Stimulated activated CD8-positive, alpha-beta memory T cell treated with anti-CD3 and anti-CD28 coated beads, Interleukin-12 subunit alpha, Interleukin-12 subunit beta, amount 100 ng/mL, for 24 hours (primary cell): ENCODE results near the gene SCG5.

ENCODE experiments used
- DNase-seq: peaks from one replicate; pipeline ENCODE4 v3.0.0-alpha.2; 2020; ENCODE audit errors: extremely low read depth

Gene SCG5

DNA sequence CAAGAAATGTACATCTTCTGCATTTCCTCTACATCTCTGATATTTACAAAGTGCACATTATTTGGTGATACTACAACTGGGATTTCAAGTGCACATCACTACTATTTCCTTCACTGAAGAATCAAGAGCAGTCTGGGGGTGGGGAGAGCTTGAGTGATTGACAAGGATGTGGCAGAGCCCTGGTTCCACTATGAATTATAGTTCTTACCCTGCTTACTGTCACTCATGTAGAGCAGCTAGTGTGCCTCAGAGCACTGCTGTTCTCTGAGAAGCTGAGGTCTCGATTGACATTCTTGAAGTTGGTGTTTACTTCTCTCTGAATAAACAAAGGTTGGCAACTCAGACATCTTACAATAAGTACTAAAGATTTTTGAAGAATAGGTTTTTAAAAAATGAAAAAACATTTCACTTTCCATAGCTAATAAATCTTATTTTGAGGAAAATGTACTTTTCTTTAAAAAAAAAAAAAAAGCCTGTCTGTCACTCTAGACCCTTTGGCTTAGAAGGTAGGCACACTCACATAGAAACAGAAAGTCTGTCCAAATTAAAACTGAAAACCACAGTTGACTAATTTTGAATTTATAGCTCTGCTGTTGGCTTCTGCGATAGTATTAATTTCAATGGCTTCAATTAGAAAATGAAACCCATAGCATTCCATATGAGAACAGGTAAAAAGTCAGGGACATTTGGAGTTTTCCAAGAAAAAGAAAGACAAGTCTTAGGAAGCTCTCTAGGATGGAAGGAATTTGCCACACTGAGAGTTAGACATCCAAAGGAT is 81.8 kb downstream of the SCG5 start:
- no peak for DNase-seq

DNA sequence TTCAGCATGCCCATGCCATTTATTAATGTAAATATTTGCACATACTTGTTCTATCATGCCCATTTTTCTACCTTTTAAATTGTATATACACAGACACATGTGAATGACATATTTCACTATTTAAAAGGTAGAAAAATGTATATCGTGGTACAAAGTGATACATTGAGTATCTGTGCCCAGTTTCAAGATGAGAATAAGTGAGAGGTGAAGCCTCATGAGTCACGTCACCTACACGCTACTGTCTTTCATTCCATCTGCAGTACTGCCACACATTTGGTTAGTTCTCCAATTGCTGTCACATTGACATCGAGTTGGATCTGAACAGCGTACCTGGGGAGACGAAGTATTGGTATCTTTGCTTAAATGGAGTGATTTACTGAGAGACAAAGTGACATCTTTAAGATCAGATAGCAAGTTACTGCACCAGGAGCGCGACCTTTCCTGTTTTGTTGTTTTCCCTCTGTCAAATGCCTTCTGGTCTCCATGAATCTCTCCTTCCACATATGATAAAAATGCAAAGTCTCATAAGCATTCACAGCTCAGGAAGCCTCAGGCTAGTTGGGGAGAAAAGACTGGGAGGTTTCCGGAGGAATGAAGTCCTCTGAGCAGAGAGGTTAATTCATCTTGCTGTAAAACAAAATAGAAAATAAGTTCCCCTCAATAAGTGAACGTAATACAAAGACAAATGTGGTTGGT is 88.3 kb downstream of the SCG5 start:
- no peak for DNase-seq

DNA sequence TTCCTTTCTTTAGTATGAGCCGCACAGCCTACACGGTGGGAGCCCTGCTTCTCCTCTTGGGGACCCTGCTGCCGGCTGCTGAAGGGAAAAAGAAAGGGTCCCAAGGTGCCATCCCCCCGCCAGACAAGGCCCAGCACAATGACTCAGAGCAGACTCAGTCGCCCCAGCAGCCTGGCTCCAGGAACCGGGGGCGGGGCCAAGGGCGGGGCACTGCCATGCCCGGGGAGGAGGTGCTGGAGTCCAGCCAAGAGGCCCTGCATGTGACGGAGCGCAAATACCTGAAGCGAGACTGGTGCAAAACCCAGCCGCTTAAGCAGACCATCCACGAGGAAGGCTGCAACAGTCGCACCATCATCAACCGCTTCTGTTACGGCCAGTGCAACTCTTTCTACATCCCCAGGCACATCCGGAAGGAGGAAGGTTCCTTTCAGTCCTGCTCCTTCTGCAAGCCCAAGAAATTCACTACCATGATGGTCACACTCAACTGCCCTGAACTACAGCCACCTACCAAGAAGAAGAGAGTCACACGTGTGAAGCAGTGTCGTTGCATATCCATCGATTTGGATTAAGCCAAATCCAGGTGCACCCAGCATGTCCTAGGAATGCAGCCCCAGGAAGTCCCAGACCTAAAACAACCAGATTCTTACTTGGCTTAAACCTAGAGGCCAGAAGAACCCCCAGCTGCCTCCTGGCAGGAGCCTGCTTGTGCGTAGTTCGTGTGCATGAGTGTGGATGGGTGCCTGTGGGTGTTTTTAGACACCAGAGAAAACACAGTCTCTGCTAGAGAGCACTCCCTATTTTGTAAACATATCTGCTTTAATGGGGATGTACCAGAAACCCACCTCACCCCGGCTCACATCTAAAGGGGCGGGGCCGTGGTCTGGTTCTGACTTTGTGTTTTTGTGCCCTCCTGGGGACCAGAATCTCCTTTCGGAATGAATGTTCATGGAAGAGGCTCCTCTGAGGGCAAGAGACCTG is 89.5 kb downstream of the SCG5 start:
- no peak for DNase-seq

DNA sequence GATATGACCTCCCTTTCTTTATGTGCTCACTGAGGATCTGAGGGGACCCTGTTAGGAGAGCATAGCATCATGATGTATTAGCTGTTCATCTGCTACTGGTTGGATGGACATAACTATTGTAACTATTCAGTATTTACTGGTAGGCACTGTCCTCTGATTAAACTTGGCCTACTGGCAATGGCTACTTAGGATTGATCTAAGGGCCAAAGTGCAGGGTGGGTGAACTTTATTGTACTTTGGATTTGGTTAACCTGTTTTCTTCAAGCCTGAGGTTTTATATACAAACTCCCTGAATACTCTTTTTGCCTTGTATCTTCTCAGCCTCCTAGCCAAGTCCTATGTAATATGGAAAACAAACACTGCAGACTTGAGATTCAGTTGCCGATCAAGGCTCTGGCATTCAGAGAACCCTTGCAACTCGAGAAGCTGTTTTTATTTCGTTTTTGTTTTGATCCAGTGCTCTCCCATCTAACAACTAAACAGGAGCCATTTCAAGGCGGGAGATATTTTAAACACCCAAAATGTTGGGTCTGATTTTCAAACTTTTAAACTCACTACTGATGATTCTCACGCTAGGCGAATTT is 91.2 kb downstream of the SCG5 start:
- DNase-seq: no peak

DNA sequence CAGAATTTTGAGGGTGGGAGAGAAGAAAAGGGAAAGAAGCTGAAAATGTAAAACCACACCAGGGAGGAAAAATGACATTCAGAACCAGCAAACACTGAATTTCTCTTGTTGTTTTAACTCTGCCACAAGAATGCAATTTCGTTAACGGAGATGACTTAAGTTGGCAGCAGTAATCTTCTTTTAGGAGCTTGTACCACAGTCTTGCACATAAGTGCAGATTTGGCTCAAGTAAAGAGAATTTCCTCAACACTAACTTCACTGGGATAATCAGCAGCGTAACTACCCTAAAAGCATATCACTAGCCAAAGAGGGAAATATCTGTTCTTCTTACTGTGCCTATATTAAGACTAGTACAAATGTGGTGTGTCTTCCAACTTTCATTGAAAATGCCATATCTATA is 91.8 kb downstream of the SCG5 start:
- DNase-seq: no peak

DNA sequence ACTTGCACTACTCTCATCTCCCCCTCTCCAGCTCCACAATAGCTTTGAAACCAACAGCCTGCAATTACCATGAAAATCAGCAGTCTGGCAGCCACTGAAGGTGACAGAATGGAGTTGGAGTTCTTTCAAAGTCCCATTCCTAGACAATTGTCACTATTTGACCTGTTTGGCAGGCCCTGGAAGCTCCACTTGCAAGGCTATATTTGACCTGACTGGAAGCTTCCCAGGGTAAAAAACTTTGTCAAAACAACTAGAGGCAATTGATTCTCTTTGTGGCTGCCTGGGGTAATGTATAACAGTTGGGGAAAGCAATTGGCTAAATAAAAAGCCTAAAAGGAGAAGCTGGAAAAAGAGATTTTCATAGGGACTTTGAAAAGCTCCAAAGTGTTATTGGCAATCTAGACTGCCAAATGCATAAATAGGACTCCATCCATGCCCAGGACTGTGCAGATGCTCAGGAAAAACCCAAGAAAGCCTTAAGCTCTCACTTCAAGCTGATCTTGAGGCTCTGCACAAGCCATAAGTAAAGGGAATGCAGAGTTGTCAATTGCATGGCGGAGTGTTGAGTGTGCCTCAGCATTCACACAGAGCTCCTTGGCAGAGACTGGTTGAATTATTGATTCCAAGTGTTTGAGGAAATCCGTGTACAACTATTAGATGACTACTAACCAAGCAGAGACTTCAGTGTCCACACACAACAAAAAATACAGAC is 94.6 kb downstream of the SCG5 start:
- no peak for DNase-seq

DNA sequence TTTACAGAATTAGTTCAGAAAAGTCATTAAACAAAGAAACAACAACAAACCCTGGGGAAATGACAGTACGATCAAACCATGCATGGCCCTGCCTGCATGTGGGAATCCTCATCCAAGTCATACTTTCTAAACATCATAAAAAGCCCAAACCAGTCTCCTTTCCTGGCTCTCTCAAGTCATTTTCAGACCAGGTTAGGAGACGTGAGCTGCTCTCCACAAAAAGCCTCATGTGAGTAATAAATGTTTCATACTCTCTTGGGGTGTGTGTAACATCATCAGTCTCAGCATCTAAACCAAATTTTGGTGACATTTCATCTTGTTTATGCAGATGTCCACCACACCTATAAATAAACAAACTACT is 95.2 kb downstream of the SCG5 start:
- DNase-seq: no peak

DNA sequence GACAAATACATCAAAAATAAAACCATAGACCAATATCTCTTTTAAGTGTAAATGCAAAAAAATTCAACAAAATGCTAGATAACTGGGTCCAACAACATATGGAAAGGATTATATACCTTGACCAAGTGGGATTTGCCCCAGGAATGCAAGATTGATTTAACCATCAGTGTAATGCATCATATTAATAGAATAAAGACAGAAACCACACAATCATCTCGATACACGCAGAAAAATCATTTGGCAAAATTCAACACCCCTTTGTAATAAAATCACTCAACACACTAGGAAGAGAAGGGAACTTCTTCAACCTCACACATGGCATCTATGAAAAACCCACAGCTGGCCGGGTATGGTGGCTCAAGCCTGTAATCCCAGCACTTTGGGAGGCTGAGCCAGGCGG is 95.8 kb downstream of the SCG5 start:
- DNase-seq: no peak

DNA sequence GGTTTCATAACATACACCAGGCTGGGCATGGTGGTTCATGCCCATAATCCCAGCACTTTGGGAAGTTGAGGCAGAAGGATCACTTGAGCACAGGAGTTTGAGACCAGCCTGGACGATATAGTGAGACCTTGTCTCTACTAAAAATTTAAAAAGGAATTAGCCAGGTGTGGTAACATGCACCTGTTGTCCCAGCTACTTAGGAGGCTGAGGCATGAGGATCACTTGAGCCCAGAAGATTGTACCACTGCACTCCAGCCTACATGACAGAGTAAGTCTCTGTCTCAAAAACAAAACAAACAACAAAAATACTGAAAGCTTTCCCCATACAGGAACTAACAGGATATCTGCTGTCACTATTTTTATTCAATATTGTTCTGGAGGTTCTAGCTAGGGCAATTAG is 97.2 kb downstream of the SCG5 start:
- DNase-seq: no peak

DNA sequence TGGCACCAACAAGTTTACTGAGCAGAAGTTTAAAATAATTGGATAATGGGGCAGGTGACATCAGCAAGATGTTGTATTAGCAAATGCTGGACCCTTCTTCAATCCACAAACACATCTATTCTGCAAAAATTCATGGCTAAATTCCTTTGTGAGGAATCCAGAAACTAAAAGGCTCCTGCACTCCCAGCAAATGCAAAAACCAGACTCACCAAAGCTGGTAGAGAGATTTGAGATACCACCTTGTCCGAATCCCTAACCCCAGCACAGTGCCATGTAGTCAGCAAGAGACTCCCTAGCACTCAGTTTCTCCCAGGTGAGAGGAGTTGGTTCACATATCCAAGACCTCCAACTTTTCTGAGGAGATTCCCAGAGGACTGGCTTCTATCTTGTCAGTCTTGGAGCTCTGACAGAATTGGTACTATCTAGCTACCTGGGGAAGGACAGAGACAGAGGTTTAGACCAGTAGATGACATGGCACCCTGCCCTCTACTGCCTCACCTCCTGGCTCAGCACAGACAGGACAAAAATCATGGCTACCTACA is 98.1 kb downstream of the SCG5 start:
- no peak for DNase-seq

DNA sequence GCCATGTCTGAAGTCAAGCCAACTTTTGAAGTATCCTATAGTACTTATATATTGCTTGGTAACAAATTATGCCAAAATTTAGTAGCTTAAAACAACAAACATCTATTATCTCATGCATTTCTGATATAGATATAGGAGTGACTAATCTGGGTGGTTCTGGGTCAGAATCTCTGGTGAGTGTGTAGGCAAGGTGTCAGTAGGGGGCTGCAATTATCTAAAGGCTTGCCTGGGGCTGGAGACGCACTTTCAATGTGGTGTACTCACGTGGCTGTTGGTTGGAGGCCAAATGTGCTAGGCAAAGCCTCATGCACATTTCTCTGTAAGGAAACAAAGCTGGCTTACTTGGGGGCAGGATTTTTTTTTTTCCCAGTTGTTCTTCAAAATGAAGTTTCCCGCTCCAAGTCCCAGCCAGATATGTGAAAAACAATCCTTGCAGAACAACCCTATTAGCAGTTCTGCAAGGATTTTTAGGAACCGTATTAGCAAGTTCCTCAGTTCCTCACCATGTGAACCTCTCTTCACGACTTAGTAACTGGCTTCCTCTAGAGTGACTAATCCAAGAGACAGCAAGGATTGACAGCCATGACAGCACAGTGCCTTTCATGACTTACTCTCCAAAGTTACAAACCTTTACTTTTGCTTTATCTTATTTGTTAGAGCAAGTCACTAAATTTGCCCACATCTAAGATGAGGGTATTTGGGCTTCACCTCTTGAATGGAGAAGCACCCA is 102.1 kb downstream of the SCG5 start:
- DNase-seq: no peak

DNA sequence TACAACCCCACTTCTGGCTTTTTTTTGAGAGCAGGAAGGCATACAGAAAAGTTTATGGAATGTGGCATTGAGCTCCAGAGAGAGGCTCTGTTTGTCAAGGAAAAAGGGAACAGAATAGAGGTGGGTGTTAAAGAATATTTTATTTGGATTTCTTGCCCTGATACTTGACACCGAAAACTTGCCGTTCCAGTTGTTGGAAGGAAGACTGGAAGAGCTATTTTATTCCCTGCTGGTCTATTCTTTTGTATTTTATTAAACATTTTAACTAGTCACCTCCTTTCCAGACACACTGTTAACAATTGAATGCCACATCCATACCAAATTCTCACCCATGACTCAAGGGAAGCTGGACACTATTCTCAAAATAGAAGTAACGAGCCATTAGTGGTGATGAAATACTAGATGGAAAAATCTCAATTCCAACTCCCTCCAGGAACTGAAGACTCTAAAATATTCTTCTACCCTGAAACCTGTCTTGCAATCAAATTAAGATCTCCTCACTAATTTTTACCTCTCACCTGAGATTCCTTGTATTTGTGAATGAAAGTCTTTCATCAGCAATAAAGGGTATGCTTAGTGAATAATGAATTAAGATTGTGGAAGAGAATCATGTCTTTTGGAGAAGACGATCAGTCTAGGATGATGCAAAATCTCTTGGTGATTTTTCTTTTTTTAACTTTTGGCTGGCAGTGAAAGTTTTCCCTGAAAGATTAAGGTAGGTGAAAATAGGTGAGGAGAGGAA is 104.8 kb downstream of the SCG5 start:
- DNase-seq: no peak
